NCI-H1930 (cell line): Measurements from ENCODE around the gene USP51.
"Not testable (repeated sequence)": the region's sequence is repeated elsewhere in the genome, so short reads cannot be mapped to it uniquely, and the experiment has no call there.

Experiments
- DNase-seq, 2 experiments: peaks; one replicate each; lab custom pipeline; 2025; lab: John Stamatoyannopoulos, UW

Gene USP51

GRCh38 chrX:55489314-55490009, at the start of gene USP51:
Gene USP51, minus strand, starts transcription at chrX:55489848. Its CDS starts 909 bp downstream, at chrX:55488939.
- peak; percentile 0 to 7 for DNase-seq

GRCh38 chrX:55524487-55524886, 34.8 kb upstream of the USP51 start:
- DNase-seq: no peak

GRCh38 chrX:55523356-55523755, 33.7 kb upstream of the USP51 start:
- DNase-seq: no peak

- DNase-seq: no peak
Measured at GRCh38 chrX:55522596-55523276, 33.1 kb upstream of the USP51 start.

- DNase-seq: no peak
Measured at GRCh38 chrX:55521687-55522086, 32.0 kb upstream of the USP51 start.

GRCh38 chrX:55516794-55517481, 27.3 kb upstream of the USP51 start:
- DNase-seq: not testable (repeated sequence)

GRCh38 chrX:55513045-55513737, 23.5 kb upstream of the USP51 start:
- not testable (repeated sequence) for DNase-seq

- not testable (repeated sequence) for DNase-seq
Measured at GRCh38 chrX:55508410-55509152, 18.9 kb upstream of the USP51 start.

GRCh38 chrX:55507699-55508098, 18.1 kb upstream of the USP51 start:
- not testable (repeated sequence) for DNase-seq

- DNase-seq: not testable (repeated sequence)
Measured at GRCh38 chrX:55507010-55507409, 17.4 kb upstream of the USP51 start.

- DNase-seq: no peak
Measured at GRCh38 chrX:55490974-55491373, 1.3 kb upstream of the USP51 start.

- no peak for DNase-seq
Measured at GRCh38 chrX:55490121-55490520, 473 bp upstream of the USP51 start.

GRCh38 chrX:55488593-55489313, 895 bp downstream of the USP51 start:
- DNase-seq: peak; percentile 25 to 48

- DNase-seq: no peak
Measured at GRCh38 chrX:55488006-55488592, 1.5 kb downstream of the USP51 start.

GRCh38 chrX:55487143-55487542, 2.5 kb downstream of the USP51 start:
- no peak for DNase-seq

- peak; percentile 45 to 61 for DNase-seq
Measured at GRCh38 chrX:55486736-55487135, 2.9 kb downstream of the USP51 start.

GRCh38 chrX:55484948-55485347, 4.7 kb downstream of the USP51 start:
- no peak for DNase-seq

- no peak for DNase-seq
Measured at GRCh38 chrX:55480390-55481062, 9.1 kb downstream of the USP51 start.

- not testable (repeated sequence) for DNase-seq
Measured at GRCh38 chrX:55479956-55480355, 9.7 kb downstream of the USP51 start.

- not testable (repeated sequence) for DNase-seq
Measured at GRCh38 chrX:55465791-55466190, 23.9 kb downstream of the USP51 start.
